Activated CD4-positive, alpha-beta T cell treated with anti-CD3 and anti-CD28 coated beads, Interleukin-2, amount 10 ng/mL, durations not matched to agents 24 days and 14 days (primary cell): ENCODE data around the gene ANK2. TPM values are rescaled to one million over a fixed set of nuclear protein-coding genes. Genes with fewer than 3 reads are reported as not detected.

Experiments used
- DNase-seq: peaks from one replicate; pipeline ENCODE4 v3.0.0; 2022
- H3K27ac Mint-ChIP-seq: one replicate; pipeline ENCODE4 v1.8.0; 2022; ENCODE audit warnings: mild to moderate bottlenecking, mixed read lengths
- H3K27me3 Mint-ChIP-seq: one replicate; pipeline ENCODE4 v1.8.0; 2022; ENCODE audit warnings: mixed read lengths
- H3K36me3 Mint-ChIP-seq: one replicate; pipeline ENCODE4 v1.8.0; 2022; ENCODE audit warnings: low read depth, mild to moderate bottlenecking, mixed read lengths
- H3K4me1 Mint-ChIP-seq: one replicate; pipeline ENCODE4 v1.8.0; 2021; ENCODE audit warnings: mixed read lengths
- H3K4me3 Mint-ChIP-seq: one replicate; pipeline ENCODE4 v1.8.0; 2022; ENCODE audit warnings: mild to moderate bottlenecking, moderate library complexity, mixed read lengths
- H3K9me3 Mint-ChIP-seq: one replicate; pipeline ENCODE4 v1.8.0; 2021; ENCODE audit warnings: mixed read lengths
- intact Hi-C: fragments of 100-400 bp; cut with micrococcal nuclease; formaldehyde crosslinking; loops from one replicate; pipeline ENCODE4 v1.15.1; 2023
- total RNA-seq: library from RNA; stranded (reverse); gene quantifications from 2 replicates; pipeline ENCODE4 v1.2.3, GENCODE V29; 2022

ANK2 gene
- total RNA-seq, 1 donor from 2014 or later, result 2.5 TPM

DNA sequence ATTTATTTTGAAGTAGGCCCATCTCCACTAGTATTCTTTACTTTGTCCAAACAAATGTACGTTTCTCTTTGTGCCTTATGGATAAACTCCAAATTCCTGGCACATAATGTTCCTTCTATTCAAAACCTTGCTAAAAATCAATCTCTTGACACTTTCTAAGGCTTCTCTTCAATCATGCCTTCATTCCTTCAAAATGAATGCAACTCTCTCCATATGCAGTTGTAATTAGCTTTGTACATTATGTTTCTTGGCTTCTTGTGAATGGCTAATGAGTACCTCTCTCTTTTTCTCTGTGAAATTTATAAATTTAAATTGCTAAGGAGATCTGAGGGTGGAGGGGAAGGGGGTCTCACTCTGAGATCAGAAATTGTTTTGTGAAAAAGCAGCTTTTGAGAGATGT lies 24.0 kb upstream of the ANK2 start:
- no peaks in the 10 kb centered on the region for H3K9me3 Mint-ChIP-seq
- no peaks in the 10 kb centered on the region for H3K36me3 Mint-ChIP-seq
- no peaks in the 10 kb centered on the region for H3K4me1 Mint-ChIP-seq
- no peaks in the 10 kb centered on the region for H3K27me3 Mint-ChIP-seq
- no peak overlapping the region for H3K4me3 Mint-ChIP-seq
- intact Hi-C loops, result no loop called here
- H3K27ac Mint-ChIP-seq, result no peak overlapping the region
- DNase-seq, result no peak

DNA sequence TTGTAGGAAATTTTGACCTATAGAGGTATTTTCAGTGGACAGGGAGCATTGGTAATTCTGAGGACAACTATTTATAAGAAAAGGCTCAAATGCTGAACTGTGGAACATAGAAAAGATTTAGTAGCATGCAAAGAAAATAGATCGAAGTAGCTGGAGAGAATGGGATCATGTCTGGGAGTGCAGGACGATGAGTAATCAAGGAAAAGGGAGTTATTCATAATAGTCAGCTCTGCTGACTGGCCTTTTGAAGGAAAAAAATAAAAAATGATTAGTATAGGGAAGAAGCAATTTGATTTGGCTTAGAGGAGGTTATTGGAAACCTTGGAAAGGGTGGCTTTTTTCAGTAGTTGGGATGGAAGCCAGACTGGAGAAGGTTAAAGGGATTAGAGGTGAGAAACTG lies 22.9 kb upstream of the ANK2 start:
- H3K9me3 Mint-ChIP-seq, result no peaks in the 10 kb centered on the region
- H3K27ac Mint-ChIP-seq, result no peak overlapping the region
- intact Hi-C loops, result no loop called here
- H3K36me3 Mint-ChIP-seq, result no peaks in the 10 kb centered on the region
- H3K4me1 Mint-ChIP-seq, result no peaks in the 10 kb centered on the region
- H3K4me3 Mint-ChIP-seq, result no peak overlapping the region
- DNase-seq, result no peak
- no peaks in the 10 kb centered on the region for H3K27me3 Mint-ChIP-seq

DNA sequence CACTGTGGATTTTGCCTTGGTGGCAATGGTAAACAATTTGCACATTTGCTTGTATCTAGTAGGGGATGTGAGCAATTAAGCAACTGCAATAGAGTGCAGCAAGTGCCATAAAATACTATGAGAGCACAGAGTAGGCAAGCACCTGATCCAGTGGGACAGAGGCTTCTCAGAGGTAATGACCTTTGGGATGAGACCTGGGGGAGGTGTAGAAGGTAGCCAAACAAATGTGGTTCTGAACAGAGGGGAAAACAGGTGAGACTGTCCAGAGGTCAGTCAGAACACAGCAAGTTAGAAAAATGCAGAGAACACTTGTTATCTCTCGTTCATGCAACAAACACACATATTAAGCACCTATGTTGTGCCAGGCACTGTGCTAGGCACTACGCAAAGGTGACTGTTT lies 21.4 kb upstream of the ANK2 start:
- H3K27me3 Mint-ChIP-seq, result peaks cover 2% of the 10 kb centered on the region
- H3K9me3 Mint-ChIP-seq, result no peaks in the 10 kb centered on the region
- no peak overlapping the region for H3K4me3 Mint-ChIP-seq
- intact Hi-C loops, result no loop called here
- no peak overlapping the region for H3K27ac Mint-ChIP-seq
- no peaks in the 10 kb centered on the region for H3K4me1 Mint-ChIP-seq
- no peak for DNase-seq
- no peaks in the 10 kb centered on the region for H3K36me3 Mint-ChIP-seq

DNA sequence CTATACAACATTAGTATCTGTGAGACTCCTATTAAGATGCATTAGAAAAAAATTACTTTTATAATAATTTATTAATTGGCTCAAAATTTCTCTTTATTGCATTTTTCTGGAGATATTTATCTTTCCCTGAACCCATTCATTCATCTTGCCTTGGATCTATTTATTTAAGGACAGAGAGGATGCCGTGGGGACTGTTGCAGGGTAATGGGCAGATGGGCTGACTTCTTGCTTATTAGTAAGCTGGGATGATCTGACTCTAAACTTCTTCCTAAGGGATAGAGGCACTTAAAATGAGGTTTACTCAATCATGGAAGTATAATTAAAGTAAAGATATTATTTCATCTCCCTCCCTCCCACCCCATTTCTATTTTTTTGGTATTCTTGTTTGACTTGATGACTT lies 18.2 kb upstream of the ANK2 start:
- no peaks in the 10 kb centered on the region for H3K36me3 Mint-ChIP-seq

DNA sequence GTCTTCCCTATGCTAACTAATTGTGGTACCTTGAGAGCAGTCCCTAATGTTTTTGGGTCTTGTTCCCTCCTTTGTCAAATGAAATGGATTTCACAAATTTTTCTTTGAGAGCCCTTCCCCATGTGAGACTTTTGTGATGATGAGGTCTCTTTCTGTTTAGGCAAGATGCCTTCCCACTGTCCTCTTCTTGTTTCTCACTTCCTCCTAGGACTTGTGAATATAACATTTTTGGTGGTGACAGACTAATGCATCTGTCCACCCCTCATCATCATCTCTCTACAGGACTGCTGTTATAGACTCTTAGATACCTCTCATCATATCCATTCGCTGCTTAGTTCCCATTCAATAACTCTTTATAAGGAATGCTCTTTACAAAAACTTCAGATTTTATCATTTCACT lies 8.7 kb upstream of the ANK2 start:
- DNase-seq, result no peak
- H3K36me3 Mint-ChIP-seq, result no peaks in the 10 kb centered on the region
- intact Hi-C loops, result no loop called here
- no peaks in the 10 kb centered on the region for H3K9me3 Mint-ChIP-seq
- no peak overlapping the region for H3K4me3 Mint-ChIP-seq
- no peaks in the 10 kb centered on the region for H3K27me3 Mint-ChIP-seq
- H3K4me1 Mint-ChIP-seq, result no peaks in the 10 kb centered on the region
- no peak overlapping the region for H3K27ac Mint-ChIP-seq

More for the DNA sequence above, 18.2 kb upstream of the ANK2 start:
- Mint-ChIP-seq H3K27me3 (peaks cover 4% of the 10 kb centered on the region), H3K9me3 (no peaks in the 10 kb centered on the region), H3K4me1 (no peaks in the 10 kb centered on the region), H3K27ac (no peak overlapping the region), H3K4me3 (no peak overlapping the region)
- intact Hi-C loops, result no loop called here
- no peak for DNase-seq

DNA sequence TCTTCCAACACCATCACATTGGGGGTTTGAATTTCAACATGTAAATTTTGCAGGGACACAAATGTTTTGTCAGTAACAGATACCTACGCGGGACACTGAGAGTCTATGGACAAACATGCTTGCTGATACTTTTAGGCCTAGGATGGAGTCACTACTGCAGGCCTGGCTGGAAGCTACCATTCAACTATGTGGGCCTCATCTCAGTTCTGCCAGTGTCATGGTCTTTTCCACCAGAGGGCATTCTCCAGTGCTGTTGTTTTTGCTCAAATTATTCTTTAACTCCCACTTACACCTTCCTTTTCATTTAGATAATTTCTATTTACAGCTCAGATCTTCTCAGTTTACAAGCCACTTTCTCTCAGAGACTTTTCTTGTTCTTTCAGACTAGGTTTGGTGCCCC lies 7.0 kb upstream of the ANK2 start:
- no peak for DNase-seq
- Mint-ChIP-seq H3K27ac (no peak overlapping the region), H3K27me3 (no peaks in the 10 kb centered on the region), H3K4me3 (no peak overlapping the region), H3K36me3 (no peaks in the 10 kb centered on the region), H3K4me1 (no peaks in the 10 kb centered on the region), H3K9me3 (no peaks in the 10 kb centered on the region)
- intact Hi-C loops, result no loop called here

DNA sequence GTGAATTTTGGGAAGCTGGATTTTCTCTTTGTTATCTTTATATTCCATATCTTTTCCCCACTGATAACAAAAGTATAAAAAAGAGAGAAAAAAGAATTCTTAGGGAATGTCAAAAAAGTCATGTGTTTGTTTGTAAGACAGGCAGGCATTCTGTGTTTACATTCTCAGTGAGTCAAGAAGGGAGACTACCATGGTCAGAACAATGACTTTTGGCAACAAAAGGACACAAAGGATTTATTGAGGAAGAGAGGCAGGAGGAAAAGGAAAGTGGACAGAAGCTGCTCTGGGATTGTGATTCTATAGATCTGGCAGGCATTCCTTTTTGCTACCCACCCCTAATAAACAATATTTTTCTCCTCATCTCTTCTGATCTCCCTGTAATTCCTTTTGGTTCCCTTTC lies 5.9 kb upstream of the ANK2 start:
- no peaks in the 10 kb centered on the region for H3K4me1 Mint-ChIP-seq
- H3K9me3 Mint-ChIP-seq, result no peaks in the 10 kb centered on the region
- no peak overlapping the region for H3K27ac Mint-ChIP-seq
- no peak for DNase-seq
- H3K36me3 Mint-ChIP-seq, result no peaks in the 10 kb centered on the region
- H3K27me3 Mint-ChIP-seq, result no peaks in the 10 kb centered on the region
- H3K4me3 Mint-ChIP-seq, result no peak overlapping the region
- intact Hi-C loops, result no loop called here

DNA sequence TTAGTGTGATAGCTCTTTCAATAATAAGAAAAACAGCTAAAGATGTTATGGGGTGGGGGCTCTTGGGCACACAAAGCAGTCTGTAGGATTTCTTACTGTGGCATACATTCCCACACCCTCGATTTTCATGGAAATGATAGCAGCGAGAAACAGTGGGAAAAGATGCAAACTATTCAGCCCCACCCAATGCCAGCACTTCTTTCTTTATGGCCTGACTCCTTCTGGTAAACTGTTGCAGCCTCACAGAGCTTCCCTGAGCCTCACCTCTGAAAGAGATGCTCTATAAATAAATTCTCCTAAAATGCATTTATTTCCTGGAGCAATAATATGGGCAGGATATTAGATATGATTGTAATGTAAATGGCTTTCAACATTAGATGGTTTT lies 910 bp downstream of the ANK2 start:
- Mint-ChIP-seq H3K4me3 (no peak overlapping the region), H3K27ac (no peak overlapping the region), H3K4me1 (peaks cover 2% of the 10 kb centered on the region), H3K27me3 (peaks cover 3% of the 10 kb centered on the region), H3K36me3 (no peaks in the 10 kb centered on the region), H3K9me3 (no peaks in the 10 kb centered on the region)
- intact Hi-C loops, result no loop called here
- DNase-seq, result no peak

DNA sequence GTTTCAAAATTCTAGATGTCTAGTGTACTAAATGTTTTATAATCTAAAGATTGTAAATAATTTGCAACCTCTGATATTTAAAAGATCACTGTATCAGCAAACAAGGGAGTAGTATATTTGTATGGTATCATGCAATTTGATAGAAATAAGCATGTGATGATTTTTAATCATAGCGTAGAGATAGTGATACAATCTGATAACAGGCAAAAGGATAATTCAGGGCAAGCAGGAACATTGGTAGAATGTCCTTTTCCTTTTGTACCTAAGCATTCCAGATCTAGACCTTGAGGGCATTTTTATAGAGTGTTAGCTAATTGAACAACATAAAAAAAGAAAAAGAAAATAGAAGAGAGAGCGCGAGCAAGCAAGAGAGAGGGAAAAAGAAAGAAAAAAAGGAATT lies 1.4 kb downstream of the ANK2 start:
- no peak for DNase-seq
- Mint-ChIP-seq H3K27ac (no peak overlapping the region), H3K4me3 (no peak overlapping the region), H3K27me3 (peaks cover 3% of the 10 kb centered on the region), H3K9me3 (no peaks in the 10 kb centered on the region), H3K36me3 (no peaks in the 10 kb centered on the region), H3K4me1 (peaks cover 2% of the 10 kb centered on the region)
- intact Hi-C loops, result no loop called here

DNA sequence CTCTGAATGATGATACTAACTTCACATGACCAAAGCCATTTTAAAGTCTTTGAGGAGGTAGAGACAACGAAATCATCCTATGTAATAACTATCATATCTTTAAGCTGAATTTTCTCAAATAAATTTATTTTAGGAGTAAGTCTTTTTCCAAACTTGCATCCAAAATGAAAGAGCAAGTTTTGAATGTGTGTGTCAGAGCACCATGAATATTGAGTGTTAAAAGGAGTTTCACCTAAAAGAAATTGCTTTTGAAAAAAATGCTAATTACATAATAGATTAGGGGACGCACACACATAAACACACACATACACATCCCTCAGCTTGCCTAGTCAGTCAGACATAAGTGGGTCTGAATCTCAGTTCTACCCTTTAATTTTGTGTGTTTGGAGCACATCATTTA lies 1.9 kb downstream of the ANK2 start:
- Mint-ChIP-seq H3K4me3 (no peak overlapping the region), H3K27me3 (peaks cover 3% of the 10 kb centered on the region)
- intact Hi-C loops, result no loop called here

DNA sequence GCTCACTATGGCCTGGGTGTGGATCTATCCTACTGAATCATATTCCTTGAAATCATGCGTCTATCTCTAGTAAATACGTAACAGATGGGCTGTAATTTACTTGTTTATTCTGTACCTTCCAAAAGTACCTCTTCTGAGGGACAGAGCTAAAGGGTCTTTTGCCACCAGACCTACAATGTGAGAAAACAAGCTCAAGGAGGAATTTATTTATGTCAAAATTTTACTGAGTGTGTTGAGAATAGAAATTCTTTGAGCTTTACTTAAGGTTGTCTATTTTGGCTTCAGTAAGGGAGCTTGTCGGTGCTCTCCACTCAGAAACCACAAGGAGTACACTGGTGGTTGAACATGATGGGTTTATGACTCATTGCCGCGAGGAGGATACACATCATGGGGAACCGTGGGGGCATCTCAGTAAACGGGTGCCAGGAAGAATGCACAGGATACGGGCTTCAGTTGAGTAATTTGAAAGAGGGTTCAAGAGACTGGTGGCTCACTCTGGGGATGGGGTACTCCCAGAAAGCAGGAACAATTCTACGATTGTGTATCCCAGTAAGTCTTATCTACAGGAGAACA lies 3.0 kb downstream of the ANK2 start:
- no peak overlapping the region for H3K27ac Mint-ChIP-seq
- intact Hi-C loops, result no loop called here
- peak; percentile 54 for DNase-seq
- H3K4me3 Mint-ChIP-seq, result no peak overlapping the region
- H3K27me3 Mint-ChIP-seq, result peaks cover 3% of the 10 kb centered on the region
- H3K36me3 Mint-ChIP-seq, result no peaks in the 10 kb centered on the region
- H3K4me1 Mint-ChIP-seq, result peaks cover 2% of the 10 kb centered on the region
- H3K9me3 Mint-ChIP-seq, result no peaks in the 10 kb centered on the region

More for the DNA sequence above, 1.9 kb downstream of the ANK2 start:
- DNase-seq, result no peak
- no peaks in the 10 kb centered on the region for H3K9me3 Mint-ChIP-seq
- H3K27ac Mint-ChIP-seq, result no peak overlapping the region
- H3K4me1 Mint-ChIP-seq, result peaks cover 2% of the 10 kb centered on the region
- no peaks in the 10 kb centered on the region for H3K36me3 Mint-ChIP-seq

DNA sequence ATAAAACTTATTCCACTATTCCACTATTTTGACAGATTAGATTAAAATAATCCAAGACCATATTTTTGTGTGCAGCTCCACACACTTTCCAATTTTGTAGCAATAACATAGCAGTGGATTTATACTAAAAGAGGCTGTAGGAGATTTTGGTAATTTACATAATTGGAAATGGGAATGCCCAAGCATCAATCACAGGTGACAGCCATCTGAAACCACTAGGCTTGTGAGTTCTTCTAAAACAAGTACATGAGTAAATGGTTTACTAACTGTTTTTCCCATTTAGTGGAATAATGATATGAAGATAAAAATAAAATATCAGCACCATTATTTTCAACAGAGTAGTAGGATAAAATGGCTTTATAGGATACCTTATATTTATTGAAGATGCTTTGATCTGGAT lies 4.4 kb downstream of the ANK2 start:
- intact Hi-C loops, result no loop called here

DNA sequence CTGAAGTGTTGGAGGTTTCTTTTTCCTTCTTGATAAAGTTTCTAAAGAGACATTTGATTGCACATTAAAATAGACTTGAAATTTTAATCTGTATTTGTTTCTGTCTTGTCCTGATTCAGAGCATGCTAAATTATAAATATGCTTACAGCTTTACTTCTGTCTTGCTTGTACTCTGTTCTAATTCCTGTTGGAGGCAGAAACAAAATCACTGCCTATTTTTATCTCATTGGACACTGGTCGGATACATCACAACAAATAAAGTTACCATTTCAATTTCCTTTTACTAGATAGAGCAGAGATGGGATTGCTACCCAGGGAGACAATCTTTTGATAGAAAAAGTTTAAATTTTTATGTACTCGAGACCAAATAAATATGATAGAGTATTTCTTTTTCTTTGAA lies 6.9 kb downstream of the ANK2 start:
- Mint-ChIP-seq H3K4me1 (peaks cover 2% of the 10 kb centered on the region), H3K9me3 (no peaks in the 10 kb centered on the region), H3K4me3 (no peak overlapping the region), H3K27me3 (no peaks in the 10 kb centered on the region), H3K36me3 (no peaks in the 10 kb centered on the region), H3K27ac (no peak overlapping the region)
- no peak for DNase-seq
- intact Hi-C loops, result no loop called here

More for the DNA sequence above, 4.4 kb downstream of the ANK2 start:
- H3K27ac Mint-ChIP-seq, result no peak overlapping the region
- DNase-seq, result no peak
- no peak overlapping the region for H3K4me3 Mint-ChIP-seq
- H3K4me1 Mint-ChIP-seq, result peaks cover 2% of the 10 kb centered on the region
- H3K9me3 Mint-ChIP-seq, result no peaks in the 10 kb centered on the region
- H3K36me3 Mint-ChIP-seq, result no peaks in the 10 kb centered on the region
- peaks cover 3% of the 10 kb centered on the region for H3K27me3 Mint-ChIP-seq

DNA sequence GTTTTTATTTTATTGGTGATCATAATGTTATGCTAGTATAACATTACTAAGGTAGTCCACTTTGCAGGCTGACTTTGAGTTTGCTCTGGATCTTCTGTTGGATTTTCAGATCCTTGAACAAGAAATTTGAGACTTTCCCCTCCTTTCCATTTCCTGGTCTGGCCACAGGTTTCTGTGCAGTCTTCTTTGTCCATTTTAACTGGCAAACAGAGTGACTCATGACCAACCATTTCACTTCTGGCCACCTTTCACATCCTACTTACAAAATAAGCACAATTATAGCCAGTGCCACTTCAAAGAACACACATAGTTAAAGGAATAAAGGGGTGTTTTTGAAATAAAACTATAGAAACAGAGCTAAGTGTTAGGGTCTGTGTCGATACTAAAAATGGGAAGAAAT lies 8.4 kb downstream of the ANK2 start:
- H3K27me3 Mint-ChIP-seq, result no peaks in the 10 kb centered on the region
- intact Hi-C loops, result no loop called here
- no peaks in the 10 kb centered on the region for H3K9me3 Mint-ChIP-seq
- no peaks in the 10 kb centered on the region for H3K36me3 Mint-ChIP-seq
- no peak overlapping the region for H3K4me3 Mint-ChIP-seq
- no peak overlapping the region for H3K27ac Mint-ChIP-seq
- H3K4me1 Mint-ChIP-seq, result no peaks in the 10 kb centered on the region
- no peak for DNase-seq

DNA sequence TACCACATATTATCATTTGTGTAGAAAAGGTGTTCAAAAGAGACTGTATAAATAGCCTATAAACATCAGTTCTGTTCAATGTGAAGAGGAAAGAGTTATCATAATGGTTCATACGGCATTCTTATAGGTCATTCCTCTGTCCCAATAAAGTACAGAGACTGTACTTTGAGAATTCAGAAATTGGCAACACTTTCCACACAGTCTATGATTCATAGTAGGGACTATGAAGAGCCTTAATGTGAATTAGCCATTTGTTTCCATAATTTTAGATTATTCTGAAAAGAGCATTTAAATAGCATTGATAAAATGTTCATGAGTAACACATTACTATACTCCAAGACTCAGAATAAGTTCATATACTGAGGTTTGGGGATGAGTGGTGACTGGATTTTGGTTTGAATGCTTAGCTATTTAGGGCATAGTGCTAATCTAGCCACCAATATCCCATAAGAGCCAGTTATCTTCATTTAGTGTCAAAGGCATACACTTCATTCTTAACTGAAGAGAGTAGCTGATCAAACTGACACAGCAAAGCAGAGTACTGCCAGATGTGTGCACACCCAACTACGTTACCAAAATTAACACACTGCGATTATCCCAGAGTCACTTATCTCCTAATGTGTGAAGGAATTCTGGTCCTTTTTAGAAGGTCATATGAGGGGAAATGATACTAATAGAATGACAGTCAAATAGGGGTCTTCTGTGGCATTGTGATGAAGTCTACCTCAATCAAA lies 10.2 kb downstream of the ANK2 start:
- Mint-ChIP-seq H3K4me1 (no peaks in the 10 kb centered on the region), H3K27me3 (no peaks in the 10 kb centered on the region), H3K4me3 (no peak overlapping the region), H3K36me3 (no peaks in the 10 kb centered on the region), H3K9me3 (no peaks in the 10 kb centered on the region), H3K27ac (no peak overlapping the region)
- intact Hi-C loops, result no loop called here
- DNase-seq, result no peak
